GM12892 (cell line): ENCODE results near the gene SZT2.
A peak's percentile ranks its signal among the peaks of the same experiment; 100 is the strongest.
"Not testable (repeated sequence)": the region's sequence is repeated elsewhere in the genome, so short reads cannot be mapped to it uniquely, and the experiment has no call there.

Experiments
- DNase-seq: peaks from one replicate; pipeline ENCODE4 v3.0.0; 2011; ENCODE audit not compliant: insufficient read length
- FAIRE-seq: peaks from 2 replicates; lab custom pipeline; 2011; peaks lifted over from hg19 to GRCh38; lab: Jason Lieb, UNC
- POLR2A ChIP-seq: IDR thresholded peaks from 2 replicates; pipeline ENCODE4 v1.6.1; 2011; ENCODE audit warnings: low read depth, low read length, control low read depth
- POLR2AphosphoS5 ChIP-seq: IDR thresholded peaks from 2 replicates; pipeline ENCODE4 v1.6.1; 2011; ENCODE audit warnings: low read depth, low read length, control low read depth
- TAF1 ChIP-seq: IDR thresholded peaks from 2 replicates; pipeline ENCODE4 v1.6.1; 2011; ENCODE audit warnings: low read depth, mild to moderate bottlenecking, control low read depth, low read length, borderline replicate concordance

Gene SZT2

DNA sequence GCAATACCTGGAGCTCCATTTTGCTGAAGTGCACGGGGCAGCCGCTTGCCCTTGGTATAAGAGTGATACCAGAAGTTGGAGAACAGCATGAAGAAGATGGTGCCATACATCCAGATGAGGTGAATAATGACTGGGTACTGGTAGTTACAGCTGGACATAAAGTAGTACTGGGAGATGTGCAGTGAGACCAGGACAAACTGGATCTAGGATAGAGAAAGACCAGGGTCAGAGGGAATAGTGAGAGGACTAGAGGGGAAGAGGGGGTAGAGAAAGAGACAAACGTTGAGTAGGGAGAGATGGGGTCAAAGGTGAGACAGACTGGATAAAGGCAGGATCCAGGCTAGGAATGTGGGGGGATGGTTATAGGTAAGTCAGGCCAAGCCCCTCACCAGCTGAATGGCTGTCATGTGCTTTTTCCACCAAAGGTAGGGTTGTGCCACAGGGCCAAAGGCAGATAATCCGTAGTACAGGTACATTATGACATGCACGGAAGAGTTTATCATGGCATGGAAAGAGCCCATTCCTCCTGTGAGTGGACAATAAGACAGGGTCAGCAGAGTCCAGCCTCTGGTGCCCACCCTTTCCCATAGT lies 25.7 kb upstream of the SZT2 start:
- TF ChIP-seq TAF1 (no peak), POLR2A (no peak; the same call in 1 of the 2 replicates), POLR2AphosphoS5 (no peak)
- DNase-seq (no peak), FAIRE-seq (no peak)

GRCh38 chr1:43365678-43366077 lies 24.0 kb upstream of the SZT2 start:
- TF ChIP-seq POLR2AphosphoS5: no peak
- TF ChIP-seq POLR2A: no peak
- no peak for TF ChIP-seq TAF1
- no peak for DNase-seq
- no peak for FAIRE-seq

DNA sequence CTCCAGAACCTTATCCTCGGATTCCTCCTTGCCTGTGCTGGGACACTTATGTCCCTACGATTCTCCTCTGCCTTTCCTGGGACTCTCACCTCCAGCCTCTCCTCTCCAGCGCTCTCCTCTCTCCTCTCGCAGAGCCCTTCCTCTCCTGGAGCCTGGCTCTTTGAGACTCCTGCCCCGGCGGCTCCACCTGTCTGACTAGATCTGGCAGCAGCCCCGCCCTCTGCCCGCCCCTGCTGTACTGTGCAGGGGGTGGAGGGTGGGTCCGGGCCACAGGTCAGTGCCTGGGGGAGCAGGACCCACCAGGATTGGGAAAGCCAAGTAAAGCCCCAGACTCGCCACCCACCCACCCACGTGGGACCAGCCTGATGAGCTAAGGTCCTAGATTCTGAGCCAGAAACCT lies 23.5 kb upstream of the SZT2 start:
- FAIRE-seq (no peak), DNase-seq (no peak)
- TF ChIP-seq POLR2A (no peak), POLR2AphosphoS5 (no peak), TAF1 (no peak)

- TF ChIP-seq POLR2A (0 out of 2 replicates have a peak, but pooled peaks have one; percentile 15), POLR2AphosphoS5 (no peak), TAF1 (no peak)
- DNase-seq (no peak), FAIRE-seq (no peak)
These were observed 23.1 kb upstream of the SZT2 start for GRCh38 chr1:43366601-43367025.

GRCh38 chr1:43367026-43367903 lies 22.4 kb upstream of the SZT2 start:
- TF ChIP-seq TAF1 (no peak), POLR2AphosphoS5 (no peak; the same call in 1 of the 2 replicates), POLR2A (no peak)
- FAIRE-seq (peak; percentile 65), DNase-seq (peak; percentile 46)

DNA sequence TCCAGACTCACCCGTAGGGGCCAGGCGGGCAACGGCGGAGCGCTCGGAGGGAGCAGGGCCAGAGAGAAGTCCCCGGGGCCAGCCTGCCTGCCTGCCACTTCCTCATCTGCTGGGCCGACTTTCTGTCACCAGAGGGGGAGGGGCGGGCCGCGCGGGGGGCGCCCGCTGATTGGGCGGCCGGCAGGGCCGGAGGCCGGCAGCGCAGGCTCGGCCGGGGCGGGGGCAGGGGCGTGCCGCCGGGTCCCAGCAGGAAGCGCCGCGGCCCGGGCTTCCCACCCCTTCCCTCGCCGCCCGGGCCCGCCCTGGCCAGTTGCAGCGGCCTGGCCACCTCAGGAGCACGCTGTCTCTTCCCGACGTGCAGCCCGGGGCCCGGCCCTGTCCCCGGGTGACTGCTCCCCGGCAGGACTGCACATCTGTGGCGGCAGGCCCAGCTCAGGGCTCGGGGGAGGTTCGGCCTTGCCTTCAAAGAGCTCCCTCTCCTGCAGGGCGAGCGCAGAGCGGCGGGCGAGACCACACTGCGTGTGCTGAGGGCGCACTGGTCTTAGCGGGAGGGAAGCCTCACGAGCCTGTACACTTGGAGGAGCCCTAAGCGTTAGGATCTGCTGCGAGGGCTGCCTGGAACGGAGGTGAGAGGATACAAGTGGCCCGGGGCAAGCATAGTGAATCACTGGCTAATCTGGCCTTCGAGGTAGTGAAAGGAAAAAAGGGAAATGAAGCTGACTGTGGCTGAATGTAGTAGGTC lies 21.6 kb upstream of the SZT2 start, which contains the start of gene ELOVL1:
Gene ELOVL1, minus strand, starts transcription at position 108 of the 742 bp plus-strand sequence. CDS start 2,402 bp downstream, outside the sequence.
- DNase-seq: peak; percentile 98
- FAIRE-seq: peak; percentile 97
- TF ChIP-seq TAF1 (peak; percentile 88; the same call in 1 of the 2 replicates), POLR2AphosphoS5 (peak; percentile 86), POLR2A (peak; percentile 91)

DNA sequence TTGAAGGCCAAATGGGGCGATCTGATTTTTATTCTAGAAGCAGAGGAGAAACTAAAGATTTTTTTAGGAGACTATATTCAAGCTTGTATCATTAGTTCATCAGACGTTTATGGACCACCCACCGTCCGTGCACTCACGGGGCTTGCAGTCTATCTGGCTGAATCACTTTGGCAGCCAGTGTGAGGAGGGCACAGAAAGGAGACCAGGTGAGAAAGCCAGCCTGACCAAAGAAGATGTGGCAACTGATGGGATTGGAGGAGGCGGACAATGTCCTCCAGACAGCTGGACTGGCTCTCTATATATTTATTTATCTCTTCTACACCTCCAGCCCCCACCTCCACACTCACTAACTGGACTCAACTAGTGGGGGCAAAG lies 21.1 kb upstream of the SZT2 start:
- TF ChIP-seq TAF1: no peak
- TF ChIP-seq POLR2AphosphoS5: no peak
- TF ChIP-seq POLR2A: no peak
- FAIRE-seq (peak; percentile 53), DNase-seq (no peak)

DNA sequence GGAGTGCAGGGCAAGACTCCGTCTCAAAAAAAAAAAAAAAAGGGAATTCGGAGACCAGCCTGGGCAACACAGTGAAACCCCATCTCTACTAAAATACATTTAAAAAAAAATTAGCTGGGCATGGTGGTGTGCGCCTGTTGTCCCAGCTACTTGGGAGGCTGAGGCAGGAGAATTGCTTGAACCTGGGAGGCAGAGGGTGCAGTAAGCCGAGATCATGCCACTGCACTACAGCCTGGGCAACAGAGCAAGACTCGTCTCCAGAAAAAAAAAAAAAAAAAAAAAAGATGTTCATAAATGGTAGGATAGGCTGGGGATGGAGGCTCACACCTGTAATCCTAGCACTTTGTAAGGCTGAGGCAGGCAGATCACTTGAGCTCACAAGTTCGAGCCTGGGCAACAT lies 19.9 kb upstream of the SZT2 start:
- DNase-seq, FAIRE-seq: not testable (repeated sequence)

DNA sequence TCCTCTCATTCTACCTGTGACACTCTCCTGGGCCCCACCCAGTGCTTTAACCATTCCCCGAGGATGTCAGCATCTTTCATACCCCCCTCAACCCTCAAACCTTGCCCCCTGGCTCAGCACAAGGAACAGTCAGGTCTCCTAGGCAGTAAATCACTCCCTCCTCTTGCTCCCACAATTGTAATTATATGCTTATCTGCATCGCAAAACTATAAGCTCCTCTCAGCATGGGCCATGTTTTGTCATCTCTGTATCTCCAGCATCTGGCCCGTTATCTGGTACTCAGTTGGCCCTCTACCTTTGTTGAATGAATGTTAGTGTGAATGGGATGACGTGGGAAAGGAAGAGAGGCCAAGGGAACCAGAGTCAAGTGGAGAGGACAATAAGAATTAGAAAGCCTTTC lies 19.1 kb upstream of the SZT2 start:
- no peak for TF ChIP-seq TAF1
- TF ChIP-seq POLR2AphosphoS5: no peak
- no peak for TF ChIP-seq POLR2A
- DNase-seq (no peak), FAIRE-seq (no peak)

DNA sequence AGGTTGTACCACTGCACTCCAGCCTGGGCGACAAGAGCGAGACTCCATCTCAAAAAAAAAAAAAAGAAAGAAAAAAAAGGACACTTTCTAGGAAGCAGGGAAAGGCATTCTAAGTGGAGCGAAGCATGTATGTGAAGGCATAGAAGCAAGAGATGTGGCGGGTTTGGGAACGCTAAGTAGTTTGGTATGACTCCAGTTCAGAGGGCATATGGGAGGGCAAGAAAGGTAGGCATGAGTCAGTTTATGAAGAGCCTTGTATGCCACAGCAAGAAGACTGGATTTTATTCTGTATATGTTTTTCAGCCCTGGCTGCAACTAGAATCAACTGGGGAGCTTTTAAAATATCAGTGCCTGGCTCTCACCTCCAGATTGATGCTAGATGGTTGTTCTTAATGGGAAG lies 17.5 kb upstream of the SZT2 start:
- no peak for TF ChIP-seq POLR2AphosphoS5
- no peak for TF ChIP-seq TAF1
- TF ChIP-seq POLR2A: no peak
- FAIRE-seq (no peak), DNase-seq (no peak)

GRCh38 chr1:43373066-43373940 lies 16.4 kb upstream of the SZT2 start:
- DNase-seq (no peak), FAIRE-seq (no peak)
- no peak for TF ChIP-seq POLR2AphosphoS5
- no peak for TF ChIP-seq POLR2A
- TF ChIP-seq TAF1: no peak

DNA sequence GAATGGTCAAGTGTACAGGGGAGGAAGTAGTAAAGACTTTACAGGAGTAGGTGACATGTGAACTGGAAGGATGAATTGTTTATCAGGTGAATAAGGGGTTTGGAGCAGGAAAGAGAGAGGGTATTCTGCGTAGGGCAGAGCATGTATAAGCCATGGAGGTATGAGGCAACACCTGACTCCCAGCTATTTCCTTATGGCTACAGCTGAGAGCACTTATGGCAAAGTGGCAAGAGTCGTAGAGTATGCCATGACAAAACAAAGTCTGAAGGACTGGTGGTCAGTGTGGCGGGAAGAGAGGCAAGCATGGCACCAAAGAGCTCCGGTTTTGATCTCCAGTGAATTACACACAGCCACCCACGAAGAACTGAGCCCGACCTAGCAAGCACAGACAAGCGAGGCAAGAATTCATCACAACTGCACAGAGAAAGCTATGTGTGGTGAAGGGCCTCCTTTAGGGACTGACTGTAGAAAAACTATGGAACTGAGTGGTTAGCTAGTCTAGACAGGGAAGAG lies 12.9 kb upstream of the SZT2 start:
- no peak for TF ChIP-seq TAF1
- TF ChIP-seq POLR2A: no peak
- no peak for TF ChIP-seq POLR2AphosphoS5
- FAIRE-seq (no peak), DNase-seq (no peak)
